ENCODE results near the gene ZNF423.

DNA sequence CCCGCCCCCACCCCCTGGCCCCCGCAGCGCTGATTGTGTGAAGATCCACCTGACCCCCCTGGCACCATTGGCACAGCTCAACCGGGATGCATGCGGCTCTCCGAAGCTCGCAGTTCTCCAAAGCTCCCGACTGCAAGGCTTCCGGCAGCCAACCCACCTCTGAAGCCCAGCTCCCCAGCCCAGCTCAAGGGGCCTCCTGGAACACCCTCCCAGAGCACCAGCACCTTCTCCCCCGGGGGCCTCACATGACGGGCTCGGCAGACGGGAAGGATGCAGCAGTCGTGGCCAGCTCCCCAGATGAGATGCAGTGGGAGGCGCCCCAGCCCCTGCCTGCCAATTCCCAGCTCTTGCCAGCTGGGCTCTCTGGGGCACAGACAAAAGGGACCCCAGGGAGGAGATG lies 215.3 kb downstream of the ZNF423 start:
- TF ChIP-seq CTCF (IDR thresholded peaks at IDR 0.05) (no peak), POLR2A (IDR thresholded peaks at IDR 0.05) (no peak)
